NCI-H1105 treated with DMSO at 0.1 percent for 48 hours (cell line): ENCODE data around the gene TSPAN31.
A peak's percentile ranks its signal among the peaks of the same experiment; 100 is the strongest.

Experiments used
- DNase-seq: peaks from one replicate; lab custom pipeline; 2025; lab: John Stamatoyannopoulos, UW

TSPAN31 gene

GRCh38 chr12:57752668-57753000 lies 7.8 kb downstream of the TSPAN31 start:
- DNase-seq: no peak

- no peak for DNase-seq
These were observed 9.0 kb downstream of the TSPAN31 start for GRCh38 chr12:57753756-57754337.

DNA sequence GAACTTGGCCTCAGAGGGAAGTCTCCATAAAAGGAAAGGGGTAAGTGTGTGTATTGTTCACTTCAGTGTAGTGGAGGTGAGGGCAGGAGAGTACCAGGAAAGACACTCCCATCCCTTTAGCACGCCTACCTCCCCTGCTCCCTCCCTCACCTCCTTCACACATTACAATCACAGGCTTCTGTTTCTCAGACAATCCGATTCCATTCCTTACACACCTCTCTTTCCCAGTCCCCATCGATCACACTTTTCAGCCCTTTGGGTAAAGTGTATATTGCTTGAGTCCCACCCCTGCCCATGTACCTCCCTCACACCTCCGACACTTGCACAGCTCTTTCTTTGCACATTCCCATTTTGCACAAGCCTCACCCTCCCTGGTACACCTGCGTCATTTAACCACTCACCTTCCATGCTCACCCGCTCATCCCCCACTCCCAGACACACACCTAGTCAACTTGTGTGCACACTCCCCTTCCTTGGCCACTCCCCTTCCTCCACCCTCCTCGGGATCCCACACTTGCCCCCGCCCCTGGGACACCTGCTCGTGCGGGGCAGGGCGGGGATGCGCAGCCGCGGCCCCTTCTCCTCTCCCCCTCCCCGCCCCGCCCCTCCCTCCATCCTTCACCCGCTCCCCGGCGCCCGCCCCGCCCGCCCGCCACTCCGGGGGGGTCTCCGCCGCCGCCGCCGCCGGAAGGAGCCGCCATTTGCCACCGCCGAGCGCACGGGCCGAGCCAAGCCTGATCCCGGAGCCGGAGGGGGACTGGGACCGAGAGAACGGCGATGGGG lies 9.8 kb downstream of the TSPAN31 start, which contains the start of gene MARCHF9:
MARCHF9 (plus strand) TSS at position 693 of the 783 bp plus-strand sequence. CDS start 426 bp downstream, outside the sequence.
- DNase-seq: peak; percentile 70

GRCh38 chr12:57755194-57755453 lies 10.3 kb downstream of the TSPAN31 start:
- no peak for DNase-seq

DNA sequence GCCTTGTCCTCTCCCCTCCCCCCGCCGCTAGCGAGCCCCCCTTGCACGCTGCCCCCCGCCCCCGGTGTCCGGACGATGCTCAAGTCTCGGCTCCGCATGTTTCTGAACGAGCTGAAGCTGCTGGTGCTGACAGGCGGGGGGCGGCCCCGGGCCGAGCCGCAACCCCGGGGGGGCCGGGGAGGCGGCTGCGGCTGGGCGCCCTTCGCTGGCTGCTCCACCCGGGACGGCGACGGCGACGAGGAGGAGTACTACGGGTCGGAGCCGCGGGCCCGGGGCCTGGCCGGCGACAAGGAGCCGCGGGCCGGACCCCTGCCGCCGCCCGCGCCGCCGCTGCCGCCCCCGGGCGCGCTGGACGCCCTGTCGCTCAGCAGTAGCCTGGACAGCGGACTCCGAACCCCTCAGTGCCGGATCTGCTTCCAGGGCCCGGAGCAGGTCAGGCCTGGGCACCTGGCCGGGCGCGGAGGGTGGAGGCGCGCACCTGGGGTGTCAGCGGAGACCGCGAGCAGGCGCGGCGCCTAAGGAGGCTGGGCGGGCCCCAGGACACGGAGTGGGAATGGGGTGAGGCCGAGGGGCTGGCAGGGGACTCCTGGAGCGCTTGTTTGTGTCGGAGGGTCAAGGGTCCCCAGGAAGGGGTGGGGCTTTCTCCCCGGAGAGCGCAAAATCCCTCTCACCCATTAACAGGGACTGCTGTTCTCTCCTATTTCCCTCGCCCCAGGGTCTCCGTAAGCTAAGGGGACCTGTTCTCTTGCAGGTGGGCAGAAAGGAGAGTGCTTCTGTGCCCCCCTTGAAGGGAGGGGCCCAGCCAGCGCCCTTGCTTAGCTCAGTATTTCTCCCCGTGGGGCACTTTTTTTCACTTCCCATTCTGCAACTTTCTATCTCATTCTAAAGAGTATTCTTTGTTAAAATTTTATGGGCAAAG lies 10.9 kb downstream of the TSPAN31 start:
- no peak for DNase-seq

- no peak for DNase-seq
These were observed 11.8 kb downstream of the TSPAN31 start for GRCh38 chr12:57756406-57757341.

DNA sequence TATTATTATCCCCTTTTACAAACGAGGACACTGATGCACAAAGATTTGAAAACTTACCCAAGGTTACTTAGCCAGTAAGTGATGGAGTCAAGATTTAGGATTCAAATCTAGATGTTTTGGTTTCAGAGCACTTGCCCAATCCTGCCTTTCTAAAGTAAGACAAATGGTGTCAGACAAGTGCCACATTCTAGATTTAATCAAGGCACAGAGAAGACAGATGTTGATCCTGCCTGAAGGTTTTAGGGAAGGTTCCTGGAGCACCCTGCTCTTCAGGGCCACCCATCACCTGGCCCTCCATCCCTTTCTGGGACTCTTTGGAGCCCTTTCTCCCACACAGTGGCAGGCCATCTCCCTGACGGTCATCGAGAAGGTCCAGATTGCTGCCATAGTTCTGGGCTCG lies 12.9 kb downstream of the TSPAN31 start:
- no peak for DNase-seq

DNA sequence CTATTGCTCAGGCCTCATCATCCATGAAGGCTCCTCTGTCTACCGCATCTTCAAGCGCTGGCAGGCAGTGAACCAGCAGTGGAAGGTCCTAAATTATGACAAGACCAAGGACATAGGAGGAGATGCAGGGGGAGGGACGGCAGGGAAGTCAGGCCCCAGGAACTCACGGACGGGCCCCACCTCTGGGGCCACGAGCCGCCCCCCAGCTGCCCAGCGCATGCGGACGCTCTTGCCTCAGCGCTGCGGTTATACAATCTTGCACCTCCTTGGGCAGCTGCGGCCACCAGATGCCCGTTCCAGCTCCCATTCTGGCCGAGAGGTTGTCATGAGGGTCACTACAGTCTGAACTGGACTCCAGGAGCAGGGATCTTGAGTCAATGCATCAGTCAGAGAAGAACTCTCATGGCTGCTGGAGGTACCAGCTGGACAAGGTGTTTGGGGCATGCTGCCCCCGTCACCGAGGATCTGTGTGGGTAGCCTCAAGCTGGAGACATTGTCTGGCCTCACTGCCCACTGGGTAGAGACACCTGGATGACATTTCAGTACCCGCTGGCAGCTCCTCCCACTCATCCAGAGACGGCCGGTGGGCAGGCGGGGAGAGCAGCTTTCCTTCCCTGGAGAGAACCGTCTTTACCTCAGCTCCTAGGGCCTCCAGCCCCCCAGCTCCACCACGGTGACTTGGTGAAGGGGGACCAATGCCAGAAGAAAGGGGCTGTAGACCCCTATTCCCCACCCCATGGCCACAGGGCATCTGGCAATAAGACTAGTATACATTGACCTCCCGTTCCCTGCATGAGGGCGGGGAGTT lies 13.9 kb downstream of the TSPAN31 start:
- DNase-seq: no peak

GRCh38 chr12:57759360-57759980 lies 14.6 kb downstream of the TSPAN31 start:
- no peak for DNase-seq

- no peak for DNase-seq
These were observed 15.6 kb downstream of the TSPAN31 start for GRCh38 chr12:57760347-57760982.

GRCh38 chr12:57761391-57761998 lies 16.7 kb downstream of the TSPAN31 start:
- no peak for DNase-seq

DNA sequence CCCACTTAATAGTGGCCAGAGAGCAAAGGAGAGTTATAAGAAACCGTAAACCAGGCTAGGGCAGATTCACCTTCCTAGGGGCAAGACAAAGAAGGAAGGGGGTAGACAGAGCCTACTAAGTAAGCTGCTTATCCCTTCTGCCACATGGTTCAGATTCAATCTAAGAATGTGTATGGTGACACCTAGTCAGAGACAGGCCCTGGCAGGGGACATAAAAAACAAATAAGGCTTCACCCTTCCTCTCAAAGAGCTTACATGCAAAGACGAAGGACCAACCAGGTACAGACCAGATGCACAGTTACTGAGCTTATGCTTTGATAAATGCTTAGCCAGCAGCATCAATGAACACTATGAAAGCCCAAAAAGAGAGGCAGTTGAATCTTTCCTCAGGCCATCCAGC lies 17.6 kb downstream of the TSPAN31 start:
- no peak for DNase-seq

DNA sequence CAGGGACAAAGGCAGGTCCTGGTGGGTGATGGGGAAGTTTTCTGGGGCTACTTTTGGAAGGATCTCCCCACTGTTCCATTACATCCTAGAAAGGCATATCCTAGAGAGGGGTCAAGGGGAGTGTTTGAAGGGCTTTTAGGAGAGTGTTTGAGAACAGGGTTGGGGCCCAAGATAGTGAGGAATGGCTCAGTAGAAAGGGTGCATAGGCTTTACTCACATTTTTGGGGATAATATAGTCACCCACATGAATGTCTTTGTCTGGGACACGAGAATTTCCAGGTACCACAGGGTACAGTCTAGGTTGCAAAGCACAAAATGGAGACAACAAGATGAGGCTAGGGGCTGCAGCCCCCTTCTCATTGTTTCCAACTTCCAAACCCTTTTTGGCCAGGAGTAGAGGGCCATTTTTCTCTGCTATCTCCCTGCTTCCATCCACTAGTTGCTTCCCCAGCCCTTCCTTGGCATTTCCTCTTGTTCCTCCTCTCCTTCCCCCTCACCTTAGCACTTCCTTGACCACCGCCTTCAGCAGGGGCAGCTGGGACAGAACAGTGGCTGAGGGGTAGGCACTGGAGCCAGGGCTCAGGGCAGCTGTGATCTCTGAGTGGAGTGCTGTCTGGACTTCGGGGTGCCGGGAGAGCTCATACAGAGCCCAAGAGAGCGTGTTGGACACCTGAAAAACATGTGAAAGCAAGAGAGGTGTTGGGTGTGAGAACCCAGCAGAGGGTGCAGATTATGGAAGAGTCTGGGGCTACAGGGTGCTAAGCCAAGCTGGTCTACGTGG lies 19.2 kb downstream of the TSPAN31 start:
- DNase-seq: no peak

DNA sequence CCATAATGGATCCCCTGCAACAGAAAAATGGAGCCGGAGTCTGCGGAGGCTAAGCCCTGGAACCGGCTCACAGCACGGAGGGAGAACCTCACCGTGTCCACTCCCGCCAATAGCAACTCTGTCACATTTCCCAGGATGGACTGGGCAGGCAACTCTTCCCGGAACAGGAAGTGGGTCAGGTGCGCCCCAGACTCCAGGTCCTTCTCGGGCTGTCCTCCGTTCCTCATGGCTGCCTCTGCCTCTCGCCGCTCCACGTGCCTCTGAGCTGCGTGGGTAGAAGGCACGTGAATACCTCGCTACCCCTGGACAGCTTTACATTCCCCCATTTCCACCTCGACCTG lies 19.8 kb downstream of the TSPAN31 start:
- DNase-seq: no peak

GRCh38 chr12:57765003-57765697 lies 20.3 kb downstream of the TSPAN31 start:
- DNase-seq: no peak

DNA sequence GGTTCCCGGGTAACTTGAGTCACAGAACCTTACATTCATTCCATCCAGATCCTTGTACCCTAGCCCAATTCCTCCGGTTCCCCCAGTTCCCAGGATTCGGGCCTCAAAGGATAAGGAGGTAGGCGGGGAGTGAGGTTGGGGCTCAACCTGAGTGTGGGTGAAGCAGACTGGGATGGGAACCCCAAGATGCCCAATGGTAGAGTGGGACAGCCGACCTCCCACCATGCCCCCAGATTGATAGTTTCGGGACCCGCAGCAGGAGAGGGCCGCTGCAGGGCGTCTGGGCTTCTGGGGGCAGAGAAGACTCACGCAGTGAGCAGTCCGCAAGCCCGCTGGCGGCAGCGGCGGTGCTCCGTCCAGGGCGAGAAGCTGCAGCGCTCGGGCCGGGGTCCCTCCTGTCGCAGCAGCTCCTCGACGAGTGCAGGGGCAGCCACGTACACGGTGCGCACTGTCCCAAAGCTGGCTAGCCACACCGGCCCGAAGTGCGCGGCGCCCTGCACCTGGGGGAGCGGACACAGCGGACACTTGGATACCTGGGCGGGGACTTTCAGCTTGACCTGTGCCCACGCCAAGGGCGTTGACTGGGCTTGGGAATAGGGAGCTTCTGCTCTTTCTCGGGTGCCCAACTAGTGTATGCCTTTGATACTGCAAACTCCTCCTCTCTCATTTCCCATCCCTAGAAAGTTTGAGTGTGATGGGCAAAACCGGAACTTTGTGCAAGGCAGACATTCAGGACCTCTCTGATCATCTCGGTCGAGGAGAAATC lies 21.0 kb downstream of the TSPAN31 start:
- no peak for DNase-seq

GRCh38 chr12:57766464-57767304 lies 21.8 kb downstream of the TSPAN31 start, which contains the start of gene CYP27B1:
Gene CYP27B1, minus strand, starts transcription at chr12:57767078. Its CDS starts 37 bp downstream, at chr12:57767041.
- DNase-seq: peak; percentile 38
